ENCODE results near the gene PHACTR3. TPM values are rescaled to one million over a fixed set of nuclear protein-coding genes. Genes with fewer than 3 reads are reported as not detected.

PHACTR3 gene
- total and polyA plus RNA-seq, 2 donors (not counting 1 experiment from before 2014, with no cell fraction given): not detected

DNA sequence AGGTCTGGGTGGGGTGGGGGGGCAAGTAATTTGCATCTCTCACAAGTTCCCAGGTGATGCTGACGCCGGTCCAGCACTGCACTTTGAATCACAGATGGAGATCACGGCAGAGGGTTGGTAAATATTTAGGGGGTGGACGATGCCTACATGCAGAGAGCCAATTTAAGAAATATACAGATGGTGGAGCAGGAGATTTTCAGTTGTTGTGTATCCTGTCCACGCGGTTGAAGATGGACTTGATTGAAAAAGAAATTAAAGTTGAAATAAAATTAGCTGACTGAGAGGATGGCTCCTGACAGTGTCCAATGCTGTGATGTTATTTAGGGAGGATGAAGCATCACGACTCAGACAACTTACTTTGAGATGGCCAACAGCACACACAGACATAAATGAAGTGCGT is 74.6 kb downstream of the PHACTR3 start:
- no peaks in the 10 kb centered on the region for H3K36me3 ChIP-seq (ENCODE audit: control insufficient read depth, insufficient read depth, low read length)
- TF ChIP-seq EZH2 (IDR thresholded peaks at IDR 0.05; ENCODE audit: low read length, missing control alignments): no peak
- TF ChIP-seq, protein P1, sequence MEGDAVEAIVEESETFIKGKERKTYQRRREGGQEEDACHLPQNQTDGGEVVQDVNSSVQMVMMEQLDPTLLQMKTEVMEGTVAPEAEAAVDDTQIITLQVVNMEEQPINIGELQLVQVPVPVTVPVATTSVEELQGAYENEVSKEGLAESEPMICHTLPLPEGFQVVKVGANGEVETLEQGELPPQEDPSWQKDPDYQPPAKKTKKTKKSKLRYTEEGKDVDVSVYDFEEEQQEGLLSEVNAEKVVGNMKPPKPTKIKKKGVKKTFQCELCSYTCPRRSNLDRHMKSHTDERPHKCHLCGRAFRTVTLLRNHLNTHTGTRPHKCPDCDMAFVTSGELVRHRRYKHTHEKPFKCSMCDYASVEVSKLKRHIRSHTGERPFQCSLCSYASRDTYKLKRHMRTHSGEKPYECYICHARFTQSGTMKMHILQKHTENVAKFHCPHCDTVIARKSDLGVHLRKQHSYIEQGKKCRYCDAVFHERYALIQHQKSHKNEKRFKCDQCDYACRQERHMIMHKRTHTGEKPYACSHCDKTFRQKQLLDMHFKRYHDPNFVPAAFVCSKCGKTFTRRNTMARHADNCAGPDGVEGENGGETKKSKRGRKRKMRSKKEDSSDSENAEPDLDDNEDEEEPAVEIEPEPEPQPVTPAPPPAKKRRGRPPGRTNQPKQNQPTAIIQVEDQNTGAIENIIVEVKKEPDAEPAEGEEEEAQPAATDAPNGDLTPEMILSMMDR (conservative IDR thresholded peaks at IDR 0.05 in 1 of 2, IDR thresholded peaks at IDR 0.05 in 1 of 2; ENCODE audit: low read depth in 1 of 2, low read length in 2 of 2): no peak

DNA sequence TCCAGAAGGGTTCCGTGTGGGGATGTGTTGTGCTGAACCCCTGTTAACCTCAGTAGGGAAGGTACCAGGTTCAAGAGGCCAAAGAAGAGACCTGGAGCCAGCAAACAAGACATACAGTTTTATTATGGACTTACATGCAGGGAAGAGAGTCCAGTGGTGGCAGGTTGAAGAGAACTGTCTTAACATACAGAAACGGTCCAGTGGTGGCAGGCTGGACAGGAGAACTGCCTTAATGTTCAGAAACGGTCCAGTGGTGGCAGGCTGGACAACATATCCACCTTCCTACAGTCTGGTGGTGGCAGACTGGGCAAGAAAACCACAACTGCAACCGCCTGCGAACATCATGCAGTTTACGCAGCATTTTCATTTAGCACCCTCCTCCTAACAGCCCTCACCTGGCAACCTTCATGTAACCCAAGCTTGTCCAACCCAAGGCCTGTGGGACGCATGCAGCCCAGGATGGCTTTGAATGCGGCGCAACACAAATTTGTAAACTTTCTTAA is 75.9 kb downstream of the PHACTR3 start:
- no peaks in the 10 kb centered on the region for H3K9me3 ChIP-seq (ENCODE audit: control insufficient read depth, insufficient read depth, low read depth, low read length)
- H3K4me2 ChIP-seq (ENCODE audit: extremely low read depth, insufficient read depth, low read length): no peak overlapping the region
- no peaks in the 10 kb centered on the region for H3K36me3 ChIP-seq (ENCODE audit: control insufficient read depth, insufficient read depth, low read length)
- no peaks in the 10 kb centered on the region for H3K79me2 ChIP-seq (ENCODE audit: control insufficient read depth, insufficient read depth, low read length)
- H3K9ac ChIP-seq (ENCODE audit: insufficient read depth, low read length): no peak overlapping the region
- no peak overlapping the region for H2AFZ ChIP-seq (ENCODE audit: low read length)
- H3K4me1 ChIP-seq (ENCODE audit: control insufficient read depth, extremely low read depth, insufficient read depth, low read length): no peaks in the 10 kb centered on the region
- H3K27ac ChIP-seq (ENCODE audit: insufficient read depth, low read length): no peak overlapping the region
- H3K4me3 ChIP-seq (replicated peaks in 1 of 4; ENCODE audit: control extremely low read depth in 1 of 4, insufficient read depth in 1 of 4, low read depth in 3 of 4, low read length in 4 of 4): no peak overlapping the region
- TF ChIP-seq, protein P1 (conservative IDR thresholded peaks at IDR 0.05 in 1 of 2, IDR thresholded peaks at IDR 0.05 in 1 of 2; ENCODE audit: low read depth in 1 of 2, low read length in 2 of 2): no peak
- no peak for TF ChIP-seq EZH2 (IDR thresholded peaks at IDR 0.05; ENCODE audit: low read length, missing control alignments)
- no peaks in the 10 kb centered on the region for H4K20me1 ChIP-seq (ENCODE audit: control insufficient read depth, extremely low read depth, insufficient read depth, low read length)
- no peaks in the 10 kb centered on the region for H3K27me3 ChIP-seq (ENCODE audit: control insufficient read depth, insufficient read depth, low read length)
- no peak for DNase-seq (ENCODE audit: low read depth in 2 of 2)

More for the DNA sequence above, 74.6 kb downstream of the PHACTR3 start:
- H3K79me2 ChIP-seq (ENCODE audit: control insufficient read depth, insufficient read depth, low read length): no peaks in the 10 kb centered on the region
- no peak overlapping the region for H3K4me2 ChIP-seq (ENCODE audit: extremely low read depth, insufficient read depth, low read length)
- no peaks in the 10 kb centered on the region for H3K27me3 ChIP-seq (ENCODE audit: control insufficient read depth, insufficient read depth, low read length)
- H3K4me1 ChIP-seq (ENCODE audit: control insufficient read depth, extremely low read depth, insufficient read depth, low read length): no peaks in the 10 kb centered on the region
- no peaks in the 10 kb centered on the region for H4K20me1 ChIP-seq (ENCODE audit: control insufficient read depth, extremely low read depth, insufficient read depth, low read length)
- H3K27ac ChIP-seq (ENCODE audit: insufficient read depth, low read length): no peak overlapping the region
- no peak overlapping the region for H3K4me3 ChIP-seq (replicated peaks in 1 of 4; ENCODE audit: control extremely low read depth in 1 of 4, insufficient read depth in 1 of 4, low read depth in 3 of 4, low read length in 4 of 4)
- H3K9ac ChIP-seq (ENCODE audit: insufficient read depth, low read length): no peak overlapping the region
- no peak overlapping the region for H2AFZ ChIP-seq (ENCODE audit: low read length)
- DNase-seq (ENCODE audit: low read depth in 2 of 2): no peak
- H3K9me3 ChIP-seq (ENCODE audit: control insufficient read depth, insufficient read depth, low read depth, low read length): no peaks in the 10 kb centered on the region

DNA sequence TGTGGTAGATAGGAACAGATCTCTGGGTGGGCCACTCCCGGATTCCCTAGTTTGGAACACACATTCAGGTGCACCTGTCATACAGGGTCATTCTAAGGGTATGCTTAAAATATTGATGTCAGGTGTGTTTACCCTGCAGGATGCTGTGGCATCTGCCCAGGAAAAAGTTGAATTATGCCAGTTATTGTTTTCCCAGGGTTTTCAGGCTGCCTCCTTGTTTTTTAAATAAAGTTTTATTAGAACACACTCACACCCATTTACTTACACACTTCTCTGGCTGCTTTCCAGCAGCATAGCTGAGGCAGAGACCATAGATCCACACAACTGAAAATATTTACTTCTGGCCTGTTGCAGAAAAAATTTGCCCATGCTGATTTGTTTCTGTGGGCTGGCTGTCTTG is 76.5 kb downstream of the PHACTR3 start:
- DNase-seq (ENCODE audit: low read depth in 2 of 2): no peak
- Histone ChIP-seq H2AFZ (ENCODE audit: low read length) (no peak overlapping the region), H3K79me2 (ENCODE audit: control insufficient read depth, insufficient read depth, low read length) (no peaks in the 10 kb centered on the region), H3K27me3 (ENCODE audit: control insufficient read depth, insufficient read depth, low read length) (no peaks in the 10 kb centered on the region), H3K9ac (ENCODE audit: insufficient read depth, low read length) (no peak overlapping the region), H3K36me3 (ENCODE audit: control insufficient read depth, insufficient read depth, low read length) (no peaks in the 10 kb centered on the region), H3K4me3 (replicated peaks in 1 of 4; ENCODE audit: control extremely low read depth in 1 of 4, insufficient read depth in 1 of 4, low read depth in 3 of 4, low read length in 4 of 4) (no peak overlapping the region), H3K4me2 (ENCODE audit: extremely low read depth, insufficient read depth, low read length) (no peak overlapping the region), H3K4me1 (ENCODE audit: control insufficient read depth, extremely low read depth, insufficient read depth, low read length) (no peaks in the 10 kb centered on the region), H3K9me3 (ENCODE audit: control insufficient read depth, insufficient read depth, low read depth, low read length) (no peaks in the 10 kb centered on the region), H3K27ac (ENCODE audit: insufficient read depth, low read length) (no peak overlapping the region), H4K20me1 (ENCODE audit: control insufficient read depth, extremely low read depth, insufficient read depth, low read length) (no peaks in the 10 kb centered on the region)
- TF ChIP-seq, protein P1 (conservative IDR thresholded peaks at IDR 0.05 in 1 of 2, IDR thresholded peaks at IDR 0.05 in 1 of 2; ENCODE audit: low read depth in 1 of 2, low read length in 2 of 2): no peak
- no peak for TF ChIP-seq EZH2 (IDR thresholded peaks at IDR 0.05; ENCODE audit: low read length, missing control alignments)
